ENCODE results near the gene ATP13A3. TPM values are rescaled to one million over a fixed set of nuclear protein-coding genes. Genes with fewer than 3 reads are reported as not detected.

Gene ATP13A3
- total RNA-seq, 1 experiment from 2014 or later, result 78.3 TPM

DNA sequence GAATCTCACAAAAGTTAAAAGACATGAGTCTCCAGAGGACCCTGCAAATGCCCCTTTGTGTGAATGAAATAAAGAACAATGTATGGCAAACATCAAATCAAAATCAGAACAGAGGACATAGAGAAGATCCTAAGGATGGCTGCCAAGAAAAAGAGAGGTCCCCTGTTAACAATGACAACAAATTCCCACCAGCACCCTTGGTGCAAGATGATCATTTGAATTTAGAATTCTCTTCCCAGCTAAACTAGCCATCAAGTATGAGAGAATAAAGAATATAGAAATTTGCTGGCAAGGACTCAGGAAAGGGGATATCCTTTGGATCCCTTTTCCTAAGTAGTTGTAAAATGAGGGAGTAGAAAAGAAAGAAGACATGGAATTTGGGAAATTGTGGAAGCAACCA is 96.0 kb downstream of the ATP13A3 start:
- Mint-ChIP-seq H3K9me3 (peaks cover 23% of the 10 kb centered on the region), H3K27me3 (ENCODE audit: low read depth) (peaks cover 9% of the 10 kb centered on the region; the same call in 1 of the 2 replicates), H3K27ac (no peak overlapping the region), H3K4me3 (no peak overlapping the region), H3K36me3 (peaks cover 9% of the 10 kb centered on the region), H3K4me1 (peaks cover 14% of the 10 kb centered on the region)
- CTCF ChIA-PET, result no interaction called here
- TF ChIP-seq NR1H2 (CRISPR knock-in tag; IDR thresholded peaks at IDR 0.05) (no peak), TCF7 (CRISPR knock-in tag; IDR thresholded peaks at IDR 0.05; ENCODE audit: low read depth) (no peak), SMAD3 (CRISPR knock-in tag; IDR thresholded peaks at IDR 0.05; ENCODE audit: borderline replicate concordance) (no peak), JAZF1 (CRISPR knock-in tag; IDR thresholded peaks at IDR 0.05) (no peak), ZNF317 (CRISPR knock-in tag; IDR thresholded peaks at IDR 0.05; ENCODE audit: borderline replicate concordance, low read depth) (no peak), ZNF219 (CRISPR knock-in tag; IDR thresholded peaks at IDR 0.05; ENCODE audit: borderline replicate concordance) (no peak), SP1 (CRISPR knock-in tag; conservative IDR thresholded peaks at IDR 0.05) (no peak)
- TF ChIP-seq, protein P1, sequence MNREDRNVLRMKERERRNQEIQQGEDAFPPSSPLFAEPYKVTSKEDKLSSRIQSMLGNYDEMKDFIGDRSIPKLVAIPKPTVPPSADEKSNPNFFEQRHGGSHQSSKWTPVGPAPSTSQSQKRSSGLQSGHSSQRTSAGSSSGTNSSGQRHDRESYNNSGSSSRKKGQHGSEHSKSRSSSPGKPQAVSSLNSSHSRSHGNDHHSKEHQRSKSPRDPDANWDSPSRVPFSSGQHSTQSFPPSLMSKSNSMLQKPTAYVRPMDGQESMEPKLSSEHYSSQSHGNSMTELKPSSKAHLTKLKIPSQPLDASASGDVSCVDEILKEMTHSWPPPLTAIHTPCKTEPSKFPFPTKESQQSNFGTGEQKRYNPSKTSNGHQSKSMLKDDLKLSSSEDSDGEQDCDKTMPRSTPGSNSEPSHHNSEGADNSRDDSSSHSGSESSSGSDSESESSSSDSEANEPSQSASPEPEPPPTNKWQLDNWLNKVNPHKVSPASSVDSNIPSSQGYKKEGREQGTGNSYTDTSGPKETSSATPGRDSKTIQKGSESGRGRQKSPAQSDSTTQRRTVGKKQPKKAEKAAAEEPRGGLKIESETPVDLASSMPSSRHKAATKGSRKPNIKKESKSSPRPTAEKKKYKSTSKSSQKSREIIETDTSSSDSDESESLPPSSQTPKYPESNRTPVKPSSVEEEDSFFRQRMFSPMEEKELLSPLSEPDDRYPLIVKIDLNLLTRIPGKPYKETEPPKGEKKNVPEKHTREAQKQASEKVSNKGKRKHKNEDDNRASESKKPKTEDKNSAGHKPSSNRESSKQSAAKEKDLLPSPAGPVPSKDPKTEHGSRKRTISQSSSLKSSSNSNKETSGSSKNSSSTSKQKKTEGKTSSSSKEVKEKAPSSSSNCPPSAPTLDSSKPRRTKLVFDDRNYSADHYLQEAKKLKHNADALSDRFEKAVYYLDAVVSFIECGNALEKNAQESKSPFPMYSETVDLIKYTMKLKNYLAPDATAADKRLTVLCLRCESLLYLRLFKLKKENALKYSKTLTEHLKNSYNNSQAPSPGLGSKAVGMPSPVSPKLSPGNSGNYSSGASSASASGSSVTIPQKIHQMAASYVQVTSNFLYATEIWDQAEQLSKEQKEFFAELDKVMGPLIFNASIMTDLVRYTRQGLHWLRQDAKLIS (CRISPR knock-in tag; IDR thresholded peaks at IDR 0.05; ENCODE audit: borderline replicate concordance), result no peak
- TF ChIP-seq, protein P2, sequence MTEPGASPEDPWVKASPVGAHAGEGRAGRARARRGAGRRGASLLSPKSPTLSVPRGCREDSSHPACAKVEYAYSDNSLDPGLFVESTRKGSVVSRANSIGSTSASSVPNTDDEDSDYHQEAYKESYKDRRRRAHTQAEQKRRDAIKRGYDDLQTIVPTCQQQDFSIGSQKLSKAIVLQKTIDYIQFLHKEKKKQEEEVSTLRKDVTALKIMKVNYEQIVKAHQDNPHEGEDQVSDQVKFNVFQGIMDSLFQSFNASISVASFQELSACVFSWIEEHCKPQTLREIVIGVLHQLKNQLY (CRISPR knock-in tag; IDR thresholded peaks at IDR 0.05), result no peak
- TF ChIP-seq, protein P3, sequence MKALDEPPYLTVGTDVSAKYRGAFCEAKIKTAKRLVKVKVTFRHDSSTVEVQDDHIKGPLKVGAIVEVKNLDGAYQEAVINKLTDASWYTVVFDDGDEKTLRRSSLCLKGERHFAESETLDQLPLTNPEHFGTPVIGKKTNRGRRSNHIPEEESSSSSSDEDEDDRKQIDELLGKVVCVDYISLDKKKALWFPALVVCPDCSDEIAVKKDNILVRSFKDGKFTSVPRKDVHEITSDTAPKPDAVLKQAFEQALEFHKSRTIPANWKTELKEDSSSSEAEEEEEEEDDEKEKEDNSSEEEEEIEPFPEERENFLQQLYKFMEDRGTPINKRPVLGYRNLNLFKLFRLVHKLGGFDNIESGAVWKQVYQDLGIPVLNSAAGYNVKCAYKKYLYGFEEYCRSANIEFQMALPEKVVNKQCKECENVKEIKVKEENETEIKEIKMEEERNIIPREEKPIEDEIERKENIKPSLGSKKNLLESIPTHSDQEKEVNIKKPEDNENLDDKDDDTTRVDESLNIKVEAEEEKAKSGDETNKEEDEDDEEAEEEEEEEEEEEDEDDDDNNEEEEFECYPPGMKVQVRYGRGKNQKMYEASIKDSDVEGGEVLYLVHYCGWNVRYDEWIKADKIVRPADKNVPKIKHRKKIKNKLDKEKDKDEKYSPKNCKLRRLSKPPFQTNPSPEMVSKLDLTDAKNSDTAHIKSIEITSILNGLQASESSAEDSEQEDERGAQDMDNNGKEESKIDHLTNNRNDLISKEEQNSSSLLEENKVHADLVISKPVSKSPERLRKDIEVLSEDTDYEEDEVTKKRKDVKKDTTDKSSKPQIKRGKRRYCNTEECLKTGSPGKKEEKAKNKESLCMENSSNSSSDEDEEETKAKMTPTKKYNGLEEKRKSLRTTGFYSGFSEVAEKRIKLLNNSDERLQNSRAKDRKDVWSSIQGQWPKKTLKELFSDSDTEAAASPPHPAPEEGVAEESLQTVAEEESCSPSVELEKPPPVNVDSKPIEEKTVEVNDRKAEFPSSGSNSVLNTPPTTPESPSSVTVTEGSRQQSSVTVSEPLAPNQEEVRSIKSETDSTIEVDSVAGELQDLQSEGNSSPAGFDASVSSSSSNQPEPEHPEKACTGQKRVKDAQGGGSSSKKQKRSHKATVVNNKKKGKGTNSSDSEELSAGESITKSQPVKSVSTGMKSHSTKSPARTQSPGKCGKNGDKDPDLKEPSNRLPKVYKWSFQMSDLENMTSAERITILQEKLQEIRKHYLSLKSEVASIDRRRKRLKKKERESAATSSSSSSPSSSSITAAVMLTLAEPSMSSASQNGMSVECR (CRISPR knock-in tag; IDR thresholded peaks at IDR 0.05; ENCODE audit: borderline replicate concordance), result no peak
- TF ChIP-seq, protein P4, sequence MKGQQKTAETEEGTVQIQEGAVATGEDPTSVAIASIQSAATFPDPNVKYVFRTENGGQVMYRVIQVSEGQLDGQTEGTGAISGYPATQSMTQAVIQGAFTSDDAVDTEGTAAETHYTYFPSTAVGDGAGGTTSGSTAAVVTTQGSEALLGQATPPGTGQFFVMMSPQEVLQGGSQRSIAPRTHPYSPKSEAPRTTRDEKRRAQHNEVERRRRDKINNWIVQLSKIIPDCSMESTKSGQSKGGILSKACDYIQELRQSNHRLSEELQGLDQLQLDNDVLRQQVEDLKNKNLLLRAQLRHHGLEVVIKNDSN (CRISPR knock-in tag; IDR thresholded peaks at IDR 0.05), result no peak
- TF ChIP-seq, protein P5, sequence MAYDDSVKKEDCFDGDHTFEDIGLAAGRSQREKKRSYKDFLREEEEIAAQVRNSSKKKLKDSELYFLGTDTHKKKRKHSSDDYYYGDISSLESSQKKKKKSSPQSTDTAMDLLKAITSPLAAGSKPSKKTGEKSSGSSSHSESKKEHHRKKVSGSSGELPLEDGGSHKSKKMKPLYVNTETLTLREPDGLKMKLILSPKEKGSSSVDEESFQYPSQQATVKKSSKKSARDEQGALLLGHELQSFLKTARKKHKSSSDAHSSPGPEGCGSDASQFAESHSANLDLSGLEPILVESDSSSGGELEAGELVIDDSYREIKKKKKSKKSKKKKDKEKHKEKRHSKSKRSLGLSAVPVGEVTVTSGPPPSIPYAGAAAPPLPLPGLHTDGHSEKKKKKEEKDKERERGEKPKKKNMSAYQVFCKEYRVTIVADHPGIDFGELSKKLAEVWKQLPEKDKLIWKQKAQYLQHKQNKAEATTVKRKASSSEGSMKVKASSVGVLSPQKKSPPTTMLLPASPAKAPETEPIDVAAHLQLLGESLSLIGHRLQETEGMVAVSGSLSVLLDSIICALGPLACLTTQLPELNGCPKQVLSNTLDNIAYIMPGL (CRISPR knock-in tag; IDR thresholded peaks at IDR 0.05), result no peak
- no peak for DNase-seq (ENCODE audit: low spot score)
- POLR2A ChIA-PET, result no interaction called here
- ATAC-seq, result no peak

DNA sequence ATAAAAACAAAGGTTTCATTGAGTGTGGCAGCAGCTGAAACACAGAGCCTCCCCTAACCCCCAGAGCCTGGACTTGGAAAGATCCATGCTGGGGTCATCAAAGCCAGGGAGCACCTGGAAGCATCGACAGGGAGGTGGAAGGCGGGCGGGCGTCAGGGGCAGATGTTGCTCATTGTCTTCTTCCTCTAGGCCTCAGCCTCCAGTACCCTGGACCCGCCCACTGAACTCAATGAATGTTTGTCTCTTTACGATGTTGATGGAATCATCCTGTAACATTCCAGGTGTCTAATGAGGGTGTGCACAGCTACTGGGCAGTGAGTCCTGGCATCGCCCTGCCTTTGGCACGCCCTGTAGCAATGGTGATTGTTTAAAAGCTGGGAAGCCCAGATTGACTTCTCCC is 97.5 kb downstream of the ATP13A3 start:
- no peak for DNase-seq (ENCODE audit: low spot score)
- CTCF ChIA-PET, result no interaction called here
- POLR2A ChIA-PET, result no interaction called here
- no peak overlapping the region for H3K27ac Mint-ChIP-seq
- peaks cover 9% of the 10 kb centered on the region for H3K4me1 Mint-ChIP-seq
- no peak overlapping the region for H3K4me3 Mint-ChIP-seq
- peaks cover 23% of the 10 kb centered on the region for H3K9me3 Mint-ChIP-seq
- peaks cover 8% of the 10 kb centered on the region; the same call in 1 of the 2 replicates for H3K27me3 Mint-ChIP-seq (ENCODE audit: low read depth)
- peaks cover 9% of the 10 kb centered on the region for H3K36me3 Mint-ChIP-seq
- no peak for ATAC-seq
- TF ChIP-seq MYBL2 (CRISPR knock-in tag; IDR thresholded peaks at IDR 0.05), result no peak
- no peak for TF ChIP-seq PRRX2 (CRISPR knock-in tag; IDR thresholded peaks at IDR 0.05)
- no peak for TF ChIP-seq SOX15 (CRISPR knock-in tag; IDR thresholded peaks at IDR 0.05)
- no peak for TF ChIP-seq TCF7 (CRISPR knock-in tag; IDR thresholded peaks at IDR 0.05; ENCODE audit: low read depth)
- TF ChIP-seq GTF2I (CRISPR knock-in tag; conservative IDR thresholded peaks at IDR 0.05), result no peak
- TF ChIP-seq CBFB (CRISPR knock-in tag; IDR thresholded peaks at IDR 0.05; ENCODE audit: low read depth), result no peak
- TF ChIP-seq, protein P5 (CRISPR knock-in tag; IDR thresholded peaks at IDR 0.05), result no peak
- TF ChIP-seq, protein P6, sequence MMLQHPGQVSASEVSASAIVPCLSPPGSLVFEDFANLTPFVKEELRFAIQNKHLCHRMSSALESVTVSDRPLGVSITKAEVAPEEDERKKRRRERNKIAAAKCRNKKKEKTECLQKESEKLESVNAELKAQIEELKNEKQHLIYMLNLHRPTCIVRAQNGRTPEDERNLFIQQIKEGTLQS (CRISPR knock-in tag; conservative IDR thresholded peaks at IDR 0.05), result no peak
- TF ChIP-seq, protein P7, sequence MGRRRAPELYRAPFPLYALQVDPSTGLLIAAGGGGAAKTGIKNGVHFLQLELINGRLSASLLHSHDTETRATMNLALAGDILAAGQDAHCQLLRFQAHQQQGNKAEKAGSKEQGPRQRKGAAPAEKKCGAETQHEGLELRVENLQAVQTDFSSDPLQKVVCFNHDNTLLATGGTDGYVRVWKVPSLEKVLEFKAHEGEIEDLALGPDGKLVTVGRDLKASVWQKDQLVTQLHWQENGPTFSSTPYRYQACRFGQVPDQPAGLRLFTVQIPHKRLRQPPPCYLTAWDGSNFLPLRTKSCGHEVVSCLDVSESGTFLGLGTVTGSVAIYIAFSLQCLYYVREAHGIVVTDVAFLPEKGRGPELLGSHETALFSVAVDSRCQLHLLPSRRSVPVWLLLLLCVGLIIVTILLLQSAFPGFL (CRISPR knock-in tag; IDR thresholded peaks at IDR 0.05; ENCODE audit: borderline replicate concordance), result no peak
- TF ChIP-seq ZNF138 (CRISPR knock-in tag; conservative IDR thresholded peaks at IDR 0.05), result no peak

Measured in WTC11 (cell line).